Suprapubic skin (tissue), 4 donors: ENCODE data around the gene KRT31. TPM values are rescaled to one million over a fixed set of nuclear protein-coding genes. Genes with fewer than 3 reads are reported as not detected.
"Not testable (repeated sequence)": the region's sequence is repeated elsewhere in the genome, so short reads cannot be mapped to it uniquely, and the experiment has no call there.

Experiments used
- DNase-seq, 2 donors: peaks; one replicate each; pipeline ENCODE4 v3.0.0-alpha.2; 2019; ENCODE audit warnings: low spot score in 2 of 2
- H3K27ac ChIP-seq: fragments of 200-600 bp; sonication (generic); one replicate; pipeline ENCODE4 v1.5.1; 2019
- H3K27me3 ChIP-seq: fragments of 200-600 bp; sonication (generic); one replicate; pipeline ENCODE4 v1.5.1; 2019
- H3K36me3 ChIP-seq: fragments of 200-600 bp; sonication (generic); one replicate; pipeline ENCODE4 v1.5.1; 2019
- H3K4me1 ChIP-seq: fragments of 200-600 bp; sonication (generic); one replicate; pipeline ENCODE4 v1.5.1; 2019
- H3K4me3 ChIP-seq: fragments of 200-600 bp; sonication (generic); one replicate; pipeline ENCODE4 v1.5.1; 2019; ENCODE audit warnings: mild to moderate bottlenecking
- H3K9me3 ChIP-seq: fragments of 200-600 bp; sonication (generic); one replicate; pipeline ENCODE4 v1.5.1; 2019
- EP300 ChIP-seq: sonication (generic); formaldehyde crosslinking; IDR thresholded peaks from one replicate; pipeline ENCODE4 v1.6.1; 2017; ENCODE audit warnings: antibody characterized with exemption
- POLR2A ChIP-seq, 2 donors: fragments of 450-650 bp; IDR thresholded peaks; one replicate each; pipeline ENCODE4 v1.6.1; 2017; ENCODE audit warnings: antibody characterized with exemption in 2 of 2, mild to moderate bottlenecking in 2 of 2, moderate library complexity in 2 of 2
- POLR2AphosphoS5 ChIP-seq, 3 donors: sonication (generic); formaldehyde crosslinking; IDR thresholded peaks; one replicate each; pipeline ENCODE4 v1.6.1; 2017; ENCODE audit warnings: antibody characterized with exemption in 3 of 3
- WGBS: methylation state at CpG from one replicate; pipeline ENCODE4 v1.1.5; 2018; 5-methylcytosine and 5-hydroxymethylcytosine counted together
- total RNA-seq, 4 donors: library from RNA; depleted of rRNA; stranded (reverse); fragments of >200 nt; gene quantifications; one replicate each; pipeline ENCODE4 v1.1.0, GENCODE V29; 2016
- TF ChIP-seq, protein P1 (sequence below), 2 donors: fragments of 200-600 bp in 1 of 2; fragments of 450-650 bp in 1 of 2; sonication (generic) in 1 of 2; IDR thresholded peaks; one replicate each; pipeline ENCODE4 v1.5.1; 2016 to 2019; ENCODE audit warnings: antibody characterized with exemption in 2 of 2, mild to moderate bottlenecking in 1 of 2, moderate library complexity in 1 of 2

Gene KRT31
- total RNA-seq, 4 donors from 2014 or later: 38.5 to 618 (median 84.8) TPM

DNA sequence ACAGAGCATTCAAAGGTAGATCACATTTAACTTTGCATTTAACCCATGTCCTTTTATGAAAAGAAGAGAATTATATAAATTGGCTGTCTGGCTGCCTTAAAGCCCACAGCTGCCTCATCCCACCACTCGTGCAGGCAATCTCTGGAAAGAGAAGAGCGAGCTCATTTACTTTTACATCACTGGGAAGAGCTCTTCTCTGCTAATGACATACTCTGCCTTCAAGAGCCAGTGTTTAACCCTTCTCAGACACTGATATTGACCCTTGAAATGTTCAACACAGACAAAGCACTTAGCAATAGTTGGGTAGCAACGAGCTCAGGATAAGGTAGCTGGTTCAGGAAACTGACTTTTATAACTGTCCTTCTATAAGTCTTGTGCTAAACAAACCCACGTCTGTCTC, 36.6 kb upstream of the KRT31 start:
- TF ChIP-seq, protein P1, sequence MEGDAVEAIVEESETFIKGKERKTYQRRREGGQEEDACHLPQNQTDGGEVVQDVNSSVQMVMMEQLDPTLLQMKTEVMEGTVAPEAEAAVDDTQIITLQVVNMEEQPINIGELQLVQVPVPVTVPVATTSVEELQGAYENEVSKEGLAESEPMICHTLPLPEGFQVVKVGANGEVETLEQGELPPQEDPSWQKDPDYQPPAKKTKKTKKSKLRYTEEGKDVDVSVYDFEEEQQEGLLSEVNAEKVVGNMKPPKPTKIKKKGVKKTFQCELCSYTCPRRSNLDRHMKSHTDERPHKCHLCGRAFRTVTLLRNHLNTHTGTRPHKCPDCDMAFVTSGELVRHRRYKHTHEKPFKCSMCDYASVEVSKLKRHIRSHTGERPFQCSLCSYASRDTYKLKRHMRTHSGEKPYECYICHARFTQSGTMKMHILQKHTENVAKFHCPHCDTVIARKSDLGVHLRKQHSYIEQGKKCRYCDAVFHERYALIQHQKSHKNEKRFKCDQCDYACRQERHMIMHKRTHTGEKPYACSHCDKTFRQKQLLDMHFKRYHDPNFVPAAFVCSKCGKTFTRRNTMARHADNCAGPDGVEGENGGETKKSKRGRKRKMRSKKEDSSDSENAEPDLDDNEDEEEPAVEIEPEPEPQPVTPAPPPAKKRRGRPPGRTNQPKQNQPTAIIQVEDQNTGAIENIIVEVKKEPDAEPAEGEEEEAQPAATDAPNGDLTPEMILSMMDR (IDR thresholded peaks at IDR 0.05): no peak
- no peak for TF ChIP-seq POLR2AphosphoS5 (IDR thresholded peaks at IDR 0.05)
- no peak for TF ChIP-seq POLR2A (IDR thresholded peaks at IDR 0.05)
- TF ChIP-seq EP300: no peak
- no peak overlapping the region for H3K4me3 ChIP-seq
- H3K4me1 ChIP-seq: no peaks in the 10 kb centered on the region
- H3K27ac ChIP-seq: no peak overlapping the region
- 65% methylated on average over 4 of the region's 4 CpGs for WGBS
- no peak for DNase-seq
- H3K36me3 ChIP-seq: no peaks in the 10 kb centered on the region
- no peaks in the 10 kb centered on the region for H3K9me3 ChIP-seq
- H3K27me3 ChIP-seq: peaks cover 10% of the 10 kb centered on the region

DNA sequence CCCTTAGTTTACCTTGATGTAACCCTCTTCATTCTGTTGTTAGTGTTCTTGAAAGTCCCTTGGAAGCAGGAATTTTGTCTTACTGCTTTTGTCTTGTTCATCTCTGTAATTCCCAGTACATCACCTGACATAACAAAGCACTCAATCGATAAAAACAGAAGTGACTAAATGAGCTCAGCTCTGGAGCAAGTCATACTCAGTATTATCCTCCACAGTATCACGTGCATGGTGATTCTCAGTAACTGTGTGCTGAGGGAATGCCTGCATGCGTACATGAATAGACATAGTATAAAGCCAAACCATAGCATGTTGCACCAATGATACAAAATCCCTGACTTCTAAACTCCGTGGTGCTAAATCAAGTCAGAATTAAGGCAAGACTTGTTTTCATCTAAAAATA, 36.2 kb upstream of the KRT31 start:
- Histone ChIP-seq H3K4me3 (no peak overlapping the region), H3K9me3 (no peaks in the 10 kb centered on the region), H3K4me1 (no peaks in the 10 kb centered on the region), H3K27ac (no peak overlapping the region), H3K36me3 (no peaks in the 10 kb centered on the region), H3K27me3 (peaks cover 10% of the 10 kb centered on the region)
- no peak for DNase-seq
- TF ChIP-seq POLR2AphosphoS5 (IDR thresholded peaks at IDR 0.05) (no peak), POLR2A (IDR thresholded peaks at IDR 0.05) (no peak), EP300 (no peak)
- TF ChIP-seq, protein P1 (IDR thresholded peaks at IDR 0.05): no peak
- 60% methylated on average over 4 of the region's 4 CpGs for WGBS

DNA sequence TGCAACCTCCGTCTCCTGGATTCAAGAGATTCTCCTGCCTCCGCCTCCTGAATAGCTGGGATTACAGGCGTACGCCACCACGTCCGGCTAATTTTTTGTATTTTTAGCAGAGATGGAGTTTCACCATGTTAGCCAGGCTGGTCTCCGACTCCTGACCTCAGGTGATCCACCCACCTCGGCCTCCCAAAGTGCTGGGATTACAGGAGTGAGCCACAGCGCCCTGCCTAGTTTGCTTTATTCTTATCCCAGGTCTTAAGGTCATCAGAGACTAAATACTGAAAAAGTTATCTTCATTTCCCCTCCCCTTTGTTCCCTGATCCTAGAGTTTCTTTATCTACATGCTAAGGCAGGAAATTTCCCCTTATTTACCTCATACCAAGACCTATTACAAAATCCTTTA, 33.0 kb upstream of the KRT31 start:
- not testable (repeated sequence) for H3K9me3 ChIP-seq, H3K4me1 ChIP-seq, H3K4me3 ChIP-seq, DNase-seq, H3K36me3 ChIP-seq, H3K27ac ChIP-seq
- H3K27me3 ChIP-seq: peaks cover 10% of the 10 kb centered on the region
- WGBS: 93% methylated on average over 9 of the region's 9 CpGs

DNA sequence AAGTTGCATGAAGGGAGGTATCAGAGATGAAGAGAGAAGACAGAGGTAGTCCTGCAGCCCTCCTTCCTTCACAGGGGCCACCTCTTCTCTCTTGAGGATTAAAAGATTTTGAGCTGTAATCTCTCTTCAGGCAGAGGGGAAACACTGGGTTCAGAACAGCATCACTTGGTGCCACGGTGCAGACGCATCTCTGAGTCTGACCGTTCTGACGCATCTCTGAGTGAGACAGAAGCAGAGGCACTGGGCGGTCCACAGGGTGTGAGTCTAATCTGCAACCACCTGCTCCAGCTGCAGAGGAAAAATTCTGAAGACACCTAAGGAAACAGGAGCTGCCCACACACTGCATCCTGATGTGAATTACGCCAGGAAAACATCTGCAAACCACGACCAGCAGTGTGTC, 32.3 kb upstream of the KRT31 start:
- Histone ChIP-seq H3K27me3 (peaks cover 10% of the 10 kb centered on the region), H3K27ac (no peak overlapping the region), H3K4me3 (no peak overlapping the region), H3K36me3 (no peaks in the 10 kb centered on the region), H3K4me1 (no peaks in the 10 kb centered on the region), H3K9me3 (no peaks in the 10 kb centered on the region)
- TF ChIP-seq POLR2AphosphoS5 (IDR thresholded peaks at IDR 0.05): no peak
- TF ChIP-seq, protein P1 (IDR thresholded peaks at IDR 0.05): no peak
- TF ChIP-seq POLR2A (IDR thresholded peaks at IDR 0.05): no peak
- TF ChIP-seq EP300: no peak
- no peak for DNase-seq
- 69% methylated on average over 7 of the region's 7 CpGs for WGBS

DNA sequence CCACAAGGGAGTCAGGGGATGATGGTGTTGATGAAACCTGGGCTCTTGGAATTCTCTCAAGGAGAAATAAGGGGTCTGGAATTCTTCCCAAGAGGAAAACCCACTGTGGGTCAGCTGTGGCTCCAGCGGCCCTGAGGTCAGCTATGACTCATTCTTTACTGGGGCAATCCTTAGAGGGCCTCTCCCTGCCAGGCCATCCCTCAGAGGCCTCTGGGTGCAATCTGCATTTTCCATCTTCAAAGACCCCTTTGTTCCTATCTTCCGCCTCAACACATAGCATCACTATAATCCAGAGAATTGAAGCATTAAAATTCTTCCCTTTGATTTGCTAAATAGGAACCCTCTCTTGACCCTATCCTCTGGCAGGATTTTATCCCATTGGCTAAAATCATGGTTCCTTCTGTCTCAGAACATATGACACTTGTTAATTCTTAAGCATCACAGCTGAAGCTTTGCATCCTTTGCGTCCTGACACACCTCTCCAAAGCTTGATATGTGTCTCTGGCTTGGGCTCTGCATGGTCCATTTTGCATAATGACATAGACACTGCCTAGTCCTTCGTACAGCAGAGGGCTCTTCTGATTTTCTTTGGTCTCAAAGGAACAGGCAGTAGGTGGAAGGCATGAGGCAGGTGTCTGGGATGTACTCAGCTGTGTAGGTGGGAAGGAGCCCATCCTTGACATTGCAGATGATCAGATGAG, 31.3 kb upstream of the KRT31 start:
- no peak overlapping the region for H3K4me3 ChIP-seq
- peaks cover 10% of the 10 kb centered on the region for H3K27me3 ChIP-seq
- H3K9me3 ChIP-seq: no peaks in the 10 kb centered on the region
- TF ChIP-seq POLR2AphosphoS5 (IDR thresholded peaks at IDR 0.05): no peak
- no peak for DNase-seq
- WGBS: 66% methylated on average over 4 of the region's 4 CpGs
- H3K4me1 ChIP-seq: no peaks in the 10 kb centered on the region
- H3K36me3 ChIP-seq: no peaks in the 10 kb centered on the region
- H3K27ac ChIP-seq: no peak overlapping the region

DNA sequence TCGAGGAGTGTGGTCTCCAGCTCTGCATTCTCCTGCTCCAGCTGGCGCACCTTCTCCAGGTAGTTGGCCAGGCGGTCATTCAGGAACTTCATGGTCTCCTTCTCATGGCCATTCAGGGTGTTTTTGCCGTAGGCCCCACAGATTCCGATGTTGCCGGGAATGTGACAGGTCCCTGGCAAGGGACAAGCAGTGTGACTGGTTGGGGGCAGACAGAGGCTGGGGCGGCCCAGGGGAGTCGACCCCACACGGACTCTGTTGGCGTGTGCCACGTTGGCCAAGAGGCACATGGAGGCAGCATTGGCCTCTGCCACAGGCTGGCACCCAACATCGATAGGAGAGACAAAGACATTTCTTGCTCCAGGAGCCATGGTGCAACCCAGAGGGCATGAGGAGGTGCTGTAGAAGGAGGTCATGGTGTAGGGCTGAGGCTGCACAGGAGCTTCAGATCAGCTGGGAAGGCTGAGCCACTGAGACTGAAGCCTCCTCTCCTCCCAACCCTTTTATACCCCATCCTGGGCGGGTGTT, 26.8 kb upstream of the KRT31 start, which contains the start of gene KRT37:
Gene KRT37 (minus strand): TSS at position 475 of the 525 bp plus-strand sequence. CDS start 62 bp downstream, at position 413.
- Histone ChIP-seq H3K4me3 (no peak within 1 kb of the TSS), H3K27me3 (peaks cover 5% of the 10 kb centered on the region), H3K4me1 (peaks cover 17% of the 10 kb centered on the region), H3K27ac (no peak within 1 kb of the TSS), H3K9me3 (no peaks in the 10 kb centered on the region), H3K36me3 (no peaks in the 10 kb centered on the region)
- 93% methylated on average over 6 of the region's 13 CpGs for WGBS
- DNase-seq: no peak
- TF ChIP-seq POLR2A (IDR thresholded peaks at IDR 0.05): no peak

DNA sequence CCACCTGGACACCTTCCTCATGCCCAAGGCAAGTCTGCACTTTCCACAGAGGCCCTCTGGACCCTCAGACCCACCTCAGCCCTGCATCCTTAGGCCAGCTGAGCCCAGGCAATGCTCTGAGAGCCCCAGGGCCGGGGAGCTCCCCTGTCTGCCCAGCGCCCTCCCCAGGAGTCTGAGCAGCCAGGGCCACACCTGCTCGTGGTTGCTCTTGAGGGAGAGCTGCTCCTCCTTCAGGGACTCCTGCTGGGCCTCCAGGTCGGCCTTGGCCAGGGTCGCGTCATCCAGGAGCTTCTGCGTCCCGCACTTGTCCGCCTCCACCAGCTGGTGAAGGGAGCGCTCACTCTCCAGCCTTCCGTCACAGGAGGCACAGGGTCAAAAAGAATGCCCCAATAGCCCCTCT, 25.2 kb upstream of the KRT31 start:
- H3K4me1 ChIP-seq: peaks cover 23% of the 10 kb centered on the region
- H3K36me3 ChIP-seq, DNase-seq, H3K9me3 ChIP-seq, H3K27ac ChIP-seq, H3K27me3 ChIP-seq, H3K4me3 ChIP-seq: not testable (repeated sequence)
- 89% methylated on average over 10 of the region's 11 CpGs for WGBS
